B cell (primary cell): ENCODE measurements around the gene TLL2. TPM values are rescaled to one million over a fixed set of nuclear protein-coding genes. Genes with fewer than 3 reads are reported as not detected.
A peak's percentile ranks its signal among the peaks of the same experiment; 100 is the strongest.

Experiments used
- ATAC-seq: fragments of 200-7000 bp; cut with Tn5 transposase; one replicate; pipeline ENCODE4 v1.10.0; 2021; ENCODE audit warnings: low read depth, mild to moderate bottlenecking, moderate number of reproducible peaks, moderate library complexity
- CTCF ChIA-PET: fragments of 350-600 bp; sonication (Branson Sonifier 250); formaldehyde crosslinking; loops from one replicate; lab custom pipeline; 2021; ENCODE audit warnings: antibody characterized with exemption, inconsistent platforms; lab: Charles Lee
- POLR2A ChIA-PET: fragments of 350-600 bp; sonication (Branson Sonifier 250); formaldehyde crosslinking; loops from one replicate; lab custom pipeline; 2021; ENCODE audit warnings: antibody characterized with exemption; lab: Charles Lee
- DNase-seq: peaks from one replicate; pipeline ENCODE4 v3.0.0; 2013
- H2AFZ ChIP-seq: 2 replicates; pipeline ENCODE4 v1.6.1; 2012; ENCODE audit warnings: mild to moderate bottlenecking, low read depth, low read length; ENCODE audit not compliant: insufficient read depth, poor library complexity, severe bottlenecking
- H3K27ac ChIP-seq, 2 donors: 1 replicate in 1 of 2; 2 replicates in 1 of 2; pipeline ENCODE4 v1.5.1; 2012 to 2013; ENCODE audit warnings: low read length in 2 of 2, mild to moderate bottlenecking in 2 of 2, moderate library complexity in 1 of 2
- H3K27me3 ChIP-seq, 4 experiments: fragments of 200-600 bp in 1 of 4; sonication (generic) in 1 of 4; replicated peaks in 1 of 4; 1 replicate in 2 of 4; 2 replicates in 2 of 4; pipeline versions ENCODE4 v1.6.1 to v1.7.0; 2013 to 2016; ENCODE audit warnings: low read length in 3 of 4, mild to moderate bottlenecking in 2 of 4, mixed read lengths in 1 of 4, moderate library complexity in 1 of 4; ENCODE audit not compliant: insufficient read depth in 4 of 4, control insufficient read depth in 3 of 4; ENCODE audit errors: control extremely low read depth in 1 of 4
- H3K36me3 ChIP-seq, 2 experiments: replicated peaks in 1 of 2; 1 replicate in 1 of 2; 2 replicates in 1 of 2; pipeline versions ENCODE4 v1.6.1 to v1.7.1; 2013; ENCODE audit warnings: low read length in 1 of 2; ENCODE audit not compliant: insufficient read depth in 2 of 2, control insufficient read depth in 1 of 2; ENCODE audit errors: control extremely low read depth in 1 of 2, extremely low read depth in 1 of 2
- H3K4me1 ChIP-seq, 2 donors: fragments of 200-600 bp in 1 of 2; sonication (generic) in 1 of 2; 1 replicate in 1 of 2; 2 replicates in 1 of 2; pipeline versions ENCODE4 v1.5.1 to v1.6.1; 2013 to 2017; ENCODE audit warnings: low read length in 2 of 2; ENCODE audit not compliant: control insufficient read depth in 2 of 2, insufficient read depth in 2 of 2
- H3K4me2 ChIP-seq: replicated peaks from 2 replicates; pipeline ENCODE3; 2012; ENCODE audit warnings: mild to moderate bottlenecking, low read depth, low read length; ENCODE audit not compliant: poor library complexity, severe bottlenecking
- H3K4me3 ChIP-seq, 5 experiments: fragments of 200-600 bp in 1 of 5; sonication (generic) in 1 of 5; 1 replicate in 3 of 5; 2 replicates in 2 of 5; pipeline versions ENCODE4 v1.5.1 to v1.7.0; 2011 to 2016; ENCODE audit warnings: low read length in 4 of 5, mild to moderate bottlenecking in 4 of 5, low read depth in 2 of 5, control low read depth in 1 of 5, moderate library complexity in 1 of 5; ENCODE audit not compliant: insufficient read depth in 1 of 5; ENCODE audit errors: control extremely low read depth in 1 of 5, extremely low read depth in 1 of 5
- H3K79me2 ChIP-seq: fragments of 200-600 bp; sonication (generic); one replicate; pipeline ENCODE4 v1.6.0; 2016; ENCODE audit warnings: low read length; ENCODE audit not compliant: control insufficient read depth, insufficient read depth
- H3K9ac ChIP-seq: fragments of 200-600 bp; sonication (generic); 2 replicates; pipeline ENCODE4 v1.6.1; 2017; ENCODE audit warnings: mild to moderate bottlenecking, low read length, moderate library complexity
- H3K9me3 ChIP-seq, 3 donors: one replicate each; pipeline versions ENCODE4 v1.6.1 to v1.7.1; 2013; ENCODE audit warnings: low read length in 2 of 3; ENCODE audit not compliant: control insufficient read depth in 2 of 3, insufficient read depth in 1 of 3; ENCODE audit errors: control extremely low read depth in 1 of 3
- H4K20me1 ChIP-seq: 2 replicates; pipeline ENCODE4 v1.6.0; 2012; ENCODE audit warnings: mild to moderate bottlenecking, low read length; ENCODE audit not compliant: insufficient read depth, control insufficient read depth, poor library complexity, severe bottlenecking
- H3K27ac Mint-ChIP-seq: one replicate; pipeline ENCODE4 v1.8.0; 2021; ENCODE audit warnings: mixed read lengths
- H3K27me3 Mint-ChIP-seq: one replicate; pipeline ENCODE4 v1.8.0; 2021; ENCODE audit warnings: mixed read lengths
- H3K4me1 Mint-ChIP-seq: one replicate; pipeline ENCODE4 v1.8.0; 2021; ENCODE audit warnings: mixed read lengths
- H3K4me3 Mint-ChIP-seq: one replicate; pipeline ENCODE4 v1.8.0; 2021; ENCODE audit warnings: mixed read lengths
- H3K9me3 Mint-ChIP-seq: one replicate; pipeline ENCODE4 v1.8.0; 2022; ENCODE audit warnings: mixed read lengths; ENCODE audit not compliant: insufficient read depth
- EZH2 ChIP-seq: IDR thresholded peaks from 2 replicates; pipeline ENCODE4 v1.6.1; 2012; ENCODE audit warnings: borderline replicate concordance, low read depth, mild to moderate bottlenecking, moderate library complexity, low read length; ENCODE audit not compliant: insufficient read depth, poor library complexity, severe bottlenecking
- WGBS: methylation state at CpG from one replicate; pipeline ENCODE4 v1.1.5; 2013; ENCODE audit warnings: missing lambda C conversion rate; ENCODE audit not compliant: insufficient coverage; 5-methylcytosine and 5-hydroxymethylcytosine counted together
- intact Hi-C: fragments of 100-400 bp; cut with micrococcal nuclease; formaldehyde crosslinking; loops from one replicate; pipeline ENCODE4 v1.10.0; 2022
- polyA plus RNA-seq: library from polyadenylated mRNA; depleted of rRNA; stranded (reverse); fragments of >200 nt; gene quantifications from 2 replicates; pipeline ENCODE4 v1.2.3, GENCODE V29; 2012
- total RNA-seq, 2 donors: library from RNA; stranded (reverse); fragments of 120-200 nt in 1 of 2; gene quantifications; 1 replicate in 1 of 2; 2 replicates in 1 of 2; pipeline versions ENCODE4 v1.2.3 to v1.2.4, GENCODE V29; 2013 to 2022
- TF ChIP-seq, protein P1 (sequence below): fragments of 200-600 bp; IDR thresholded peaks from one replicate; pipeline ENCODE4 v1.8.0; 2022; ENCODE audit warnings: antibody characterized with exemption, mild to moderate bottlenecking

The TLL2 gene
- total and polyA plus RNA-seq, 2 donors (not counting 1 experiment from before 2014, with no cell fraction given), result 0.13 to 0.47 TPM

DNA sequence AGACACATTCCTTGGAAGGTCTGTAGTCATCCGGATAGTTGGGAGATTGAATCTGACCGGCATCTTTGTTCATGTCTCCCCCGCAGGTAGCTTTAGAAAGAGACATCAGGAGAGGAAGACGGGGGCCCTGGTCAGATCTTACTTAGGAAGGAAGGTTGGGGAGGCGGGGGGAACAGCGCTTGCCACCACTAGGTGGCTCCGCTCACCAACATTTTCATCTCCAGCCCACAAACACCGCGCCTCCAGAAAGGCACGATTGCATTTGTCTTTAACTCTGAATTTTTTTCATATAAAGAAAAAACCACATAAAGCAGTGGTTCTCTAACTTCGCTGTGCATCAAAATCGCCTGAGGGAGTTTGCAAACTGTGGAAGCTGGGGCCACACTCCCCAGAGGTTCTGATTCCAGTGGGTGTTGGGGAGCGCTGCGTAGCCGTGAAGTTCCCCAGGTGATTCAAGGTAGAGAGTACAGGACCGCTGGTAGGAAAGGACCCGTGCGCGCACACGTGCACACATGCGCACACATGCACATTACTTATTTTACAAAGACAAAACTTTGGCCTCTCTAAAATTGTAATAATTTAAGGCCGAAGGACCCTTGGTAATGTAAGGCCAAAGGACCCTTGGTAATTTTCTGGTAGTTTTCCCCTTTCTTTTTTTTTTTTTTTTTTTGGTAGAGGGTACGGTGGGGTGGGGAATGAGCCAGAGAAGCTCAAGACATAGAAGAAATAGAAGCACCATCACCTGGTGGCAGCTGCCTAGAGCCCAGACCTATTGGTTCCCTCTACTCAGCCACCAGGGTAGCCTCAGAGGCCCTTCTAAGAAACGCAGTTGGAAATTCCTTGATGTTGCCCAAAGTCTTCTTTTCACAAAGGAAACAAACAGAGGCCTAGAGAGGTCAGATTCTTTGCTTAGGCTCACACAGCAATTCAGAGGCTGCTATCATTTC, 117.5 kb downstream of the TLL2 start:
- TF ChIP-seq, protein P1, sequence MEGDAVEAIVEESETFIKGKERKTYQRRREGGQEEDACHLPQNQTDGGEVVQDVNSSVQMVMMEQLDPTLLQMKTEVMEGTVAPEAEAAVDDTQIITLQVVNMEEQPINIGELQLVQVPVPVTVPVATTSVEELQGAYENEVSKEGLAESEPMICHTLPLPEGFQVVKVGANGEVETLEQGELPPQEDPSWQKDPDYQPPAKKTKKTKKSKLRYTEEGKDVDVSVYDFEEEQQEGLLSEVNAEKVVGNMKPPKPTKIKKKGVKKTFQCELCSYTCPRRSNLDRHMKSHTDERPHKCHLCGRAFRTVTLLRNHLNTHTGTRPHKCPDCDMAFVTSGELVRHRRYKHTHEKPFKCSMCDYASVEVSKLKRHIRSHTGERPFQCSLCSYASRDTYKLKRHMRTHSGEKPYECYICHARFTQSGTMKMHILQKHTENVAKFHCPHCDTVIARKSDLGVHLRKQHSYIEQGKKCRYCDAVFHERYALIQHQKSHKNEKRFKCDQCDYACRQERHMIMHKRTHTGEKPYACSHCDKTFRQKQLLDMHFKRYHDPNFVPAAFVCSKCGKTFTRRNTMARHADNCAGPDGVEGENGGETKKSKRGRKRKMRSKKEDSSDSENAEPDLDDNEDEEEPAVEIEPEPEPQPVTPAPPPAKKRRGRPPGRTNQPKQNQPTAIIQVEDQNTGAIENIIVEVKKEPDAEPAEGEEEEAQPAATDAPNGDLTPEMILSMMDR, result peak; percentile 91
- no peak for TF ChIP-seq EZH2
- H3K4me1 ChIP-seq, result peaks cover 0 to 7% of the 10 kb centered on the region in 2 donors
- Mint-ChIP-seq H3K27me3 (peaks cover 32% of the 10 kb centered on the region), H3K27ac (no peak overlapping the region), H3K4me1 (peaks cover 1% of the 10 kb centered on the region), H3K9me3 (no peaks in the 10 kb centered on the region), H3K4me3 (no peak overlapping the region)
- ATAC-seq (peak; percentile 76), DNase-seq (peak; percentile 78)
- no peak overlapping the region for H3K4me3 ChIP-seq
- peaks cover 0 to 13% (median 5%) of the 10 kb centered on the region in 4 experiments for H3K27me3 ChIP-seq
- H3K9me3 ChIP-seq, result no peaks in the 10 kb centered on the region
- intact Hi-C loops, result loop anchor here (1.0 to 10.0 kb wide), 4 partner anchors 116 to 814 kb away; partner anchors contain the start of gene TLL2
- POLR2A ChIA-PET, result interaction anchor here (0.6 kb wide), 1 partner anchor 1307 kb away, joined by 3 read pairs; no protein-coding TSS in a partner anchor
- no peaks in the 10 kb centered on the region for H3K36me3 ChIP-seq
- no peak overlapping the region for H3K27ac ChIP-seq
- H3K4me2 ChIP-seq, result peak overlapping the region; percentile 41
- peak overlapping the region; percentile 45 for H2AFZ ChIP-seq
- H3K9ac ChIP-seq, result no peak overlapping the region
- no peaks in the 10 kb centered on the region for H4K20me1 ChIP-seq
- CTCF ChIA-PET, result interaction anchor here (0.7 to 5.2 kb wide), 14 partner anchors 10 to 814 kb away, joined by 3 to 38 read pairs (median 6); no protein-coding TSS in a partner anchor
- no peaks in the 10 kb centered on the region for H3K79me2 ChIP-seq
- 100% methylated on average over 1 of the region's 24 CpGs for WGBS

DNA sequence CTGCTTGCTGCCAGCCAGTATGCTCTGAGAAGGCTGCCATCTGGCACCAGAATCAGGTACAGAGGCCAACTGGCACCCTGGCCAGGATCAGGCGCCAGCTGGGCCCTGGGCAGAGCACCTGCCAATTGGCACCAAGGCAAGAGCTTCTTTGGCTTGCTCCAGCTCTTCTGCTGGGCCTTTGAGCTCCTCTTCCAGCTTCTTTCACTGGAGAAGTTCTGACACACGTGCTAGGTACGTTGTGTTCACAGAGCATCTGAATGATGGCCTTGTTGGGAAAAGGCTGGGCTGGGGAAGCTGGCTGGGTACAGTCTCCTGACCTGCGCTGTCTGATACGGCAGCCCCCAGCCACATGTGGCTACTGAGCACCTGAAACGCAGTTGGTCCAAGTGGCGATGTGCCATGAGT, 123.3 kb downstream of the TLL2 start:
- no peaks in the 10 kb centered on the region for H3K9me3 Mint-ChIP-seq
- no peaks in the 10 kb centered on the region for H3K36me3 ChIP-seq
- CTCF ChIA-PET, result no interaction called here

More for the DNA sequence above, 123.3 kb downstream of the TLL2 start:
- H3K4me3 Mint-ChIP-seq, result no peak overlapping the region
- Histone ChIP-seq H3K9ac (no peak overlapping the region), H3K27ac (no peak overlapping the region), H4K20me1 (no peaks in the 10 kb centered on the region), H3K4me3 (no peak overlapping the region), H3K9me3 (no peaks in the 10 kb centered on the region), H2AFZ (no peak overlapping the region), H3K79me2 (no peaks in the 10 kb centered on the region), H3K4me2 (no peak overlapping the region), H3K27me3 (no peaks in the 10 kb centered on the region), H3K4me1 (no peaks in the 10 kb centered on the region)
- intact Hi-C loops, result loop anchor here (10.0 kb wide), 1 partner anchor 234 kb away; no protein-coding TSS in a partner anchor
- POLR2A ChIA-PET, result no interaction called here
- TF ChIP-seq, protein P1, result no peak
- no peak for TF ChIP-seq EZH2
- H3K27me3 Mint-ChIP-seq, result peaks cover 34% of the 10 kb centered on the region
- H3K4me1 Mint-ChIP-seq, result no peaks in the 10 kb centered on the region
- WGBS, result 91% methylated on average over 6 of the region's 7 CpGs
- ATAC-seq (no peak), DNase-seq (no peak)
- H3K27ac Mint-ChIP-seq, result no peak overlapping the region
